DND-41 (cell line): Measurements from ENCODE around the gene GIT1.

ENCODE experiments used
- ATAC-seq: fragments of 200-7000 bp; cut with Tn5 transposase; 3 replicates; pipeline ENCODE4 v1.9.1; 2021; ENCODE audit warnings: low read depth; ENCODE audit not compliant: insufficient read depth
- DNase-seq: peaks from one replicate; pipeline ENCODE4 v3.0.0-alpha.2; 2020
- H2AFZ ChIP-seq: 2 replicates; pipeline ENCODE4 v1.6.0; 2012; ENCODE audit warnings: low read depth, low read length
- H3K27ac ChIP-seq: 2 replicates; pipeline ENCODE4 v1.5.1; 2012; ENCODE audit warnings: low read length, inconsistent platforms
- H3K27me3 ChIP-seq: fragments of 200-600 bp; sonication (generic); 2 replicates; pipeline ENCODE4 v1.6.0; 2012; ENCODE audit warnings: low read length, mild to moderate bottlenecking, inconsistent platforms; ENCODE audit not compliant: insufficient read depth, poor library complexity
- H3K36me3 ChIP-seq: 2 replicates; pipeline ENCODE4 v1.5.1; 2012; ENCODE audit warnings: low read length, inconsistent platforms; ENCODE audit not compliant: insufficient read depth
- H3K4me1 ChIP-seq: 2 replicates; pipeline ENCODE4 v1.5.1; 2012; ENCODE audit warnings: mild to moderate bottlenecking, low read length; ENCODE audit not compliant: insufficient read depth
- H3K4me2 ChIP-seq: 2 replicates; pipeline ENCODE4 v1.6.0; 2012; ENCODE audit warnings: mild to moderate bottlenecking, moderate library complexity, low read length, inconsistent platforms; ENCODE audit not compliant: insufficient read depth
- H3K4me3 ChIP-seq, 2 experiments: fragments of 200-600 bp in 1 of 2; shearing (Covaris generic) in 1 of 2; 2 replicates each; pipeline ENCODE4 v1.5.1; 2012 to 2016; ENCODE audit warnings: inconsistent platforms in 2 of 2, low read length in 2 of 2, mild to moderate bottlenecking in 2 of 2, low read depth in 1 of 2, moderate library complexity in 1 of 2
- H3K79me2 ChIP-seq: 2 replicates; pipeline ENCODE4 v1.6.0; 2012; ENCODE audit warnings: low read length, inconsistent platforms; ENCODE audit not compliant: insufficient read depth
- H3K9ac ChIP-seq: 2 replicates; pipeline ENCODE4 v1.6.0; 2012; ENCODE audit warnings: low read depth, mild to moderate bottlenecking, inconsistent platforms, low read length, moderate library complexity
- H3K9me3 ChIP-seq: 2 replicates; pipeline ENCODE4 v1.5.1; 2012; ENCODE audit warnings: low read length, moderate library complexity, mild to moderate bottlenecking, inconsistent platforms; ENCODE audit not compliant: insufficient read depth, severe bottlenecking
- H4K20me1 ChIP-seq: 2 replicates; pipeline ENCODE4 v1.6.0; 2012; ENCODE audit warnings: low read length; ENCODE audit not compliant: insufficient read depth
- CTCF ChIP-seq: IDR thresholded peaks from 2 replicates; pipeline ENCODE4 v1.5.1; 2012; ENCODE audit warnings: borderline replicate concordance, low read length, moderate library complexity, mild to moderate bottlenecking; ENCODE audit not compliant: poor library complexity, severe bottlenecking; ENCODE audit errors: extremely low read depth
- EZH2 ChIP-seq: IDR thresholded peaks from 3 replicates; pipeline ENCODE4 v1.6.1; 2012; ENCODE audit warnings: borderline replicate concordance, low read depth, mild to moderate bottlenecking, moderate library complexity, low read length, inconsistent platforms; ENCODE audit not compliant: severe bottlenecking

GIT1 gene

GRCh38 chr17:29573558-29573869 is 15.9 kb downstream of the GIT1 start:
- H3K79me2 ChIP-seq = peaks cover 16% of the 10 kb centered on the region
- no peak overlapping the region for H3K4me2 ChIP-seq
- DNase-seq (no peak), ATAC-seq (no peak)
- H3K4me3 ChIP-seq = no peak overlapping the region
- peaks cover 68% of the 10 kb centered on the region for H3K36me3 ChIP-seq
- H3K9ac ChIP-seq = no peak overlapping the region
- no peak for TF ChIP-seq CTCF
- no peak for TF ChIP-seq EZH2
- H2AFZ ChIP-seq = no peak overlapping the region
- H4K20me1 ChIP-seq = peaks cover 54% of the 10 kb centered on the region; the same call in 1 of the 2 replicates
- no peaks in the 10 kb centered on the region for H3K27me3 ChIP-seq
- no peaks in the 10 kb centered on the region for H3K9me3 ChIP-seq
- H3K4me1 ChIP-seq = peaks cover 18% of the 10 kb centered on the region
- no peak overlapping the region for H3K27ac ChIP-seq

GRCh38 chr17:29572691-29573557 is 16.5 kb downstream of the GIT1 start:
- TF ChIP-seq CTCF (peak; percentile 43), EZH2 (no peak)
- Histone ChIP-seq H3K79me2 (peaks cover 16% of the 10 kb centered on the region), H3K27me3 (no peaks in the 10 kb centered on the region), H3K4me1 (peaks cover 21% of the 10 kb centered on the region), H2AFZ (no peak overlapping the region), H3K9me3 (no peaks in the 10 kb centered on the region), H3K36me3 (peaks cover 62% of the 10 kb centered on the region), H3K27ac (no peak overlapping the region), H3K4me2 (no peak overlapping the region), H4K20me1 (peaks cover 49% of the 10 kb centered on the region; the same call in 1 of the 2 replicates), H3K9ac (no peak overlapping the region), H3K4me3 (no peak overlapping the region)
- ATAC-seq = no peak
- DNase-seq = no peak

- peaks cover 28% of the 10 kb centered on the region for H3K4me1 ChIP-seq
- H3K9me3 ChIP-seq = no peaks in the 10 kb centered on the region
- no peak overlapping the region for H3K4me3 ChIP-seq
- H3K4me2 ChIP-seq = no peak overlapping the region
- H2AFZ ChIP-seq = no peak overlapping the region
- H3K79me2 ChIP-seq = peaks cover 22% of the 10 kb centered on the region
- peaks cover 54% of the 10 kb centered on the region for H3K36me3 ChIP-seq
- H3K27me3 ChIP-seq = no peaks in the 10 kb centered on the region
- no peak overlapping the region for H3K27ac ChIP-seq
- ATAC-seq (no peak), DNase-seq (no peak)
- peaks cover 45% of the 10 kb centered on the region; the same call in 1 of the 2 replicates for H4K20me1 ChIP-seq
- no peak for TF ChIP-seq EZH2
- no peak for TF ChIP-seq CTCF
- peak overlapping the region; percentile 8; the same call in 1 of the 2 replicates for H3K9ac ChIP-seq
Observed at GRCh38 chr17:29571883-29572681, 17.4 kb downstream of the GIT1 start.
